Measurements from ENCODE around the gene MGAT4A.

GRCh38 chr2:98643496-98644100 lies 87.3 kb downstream of the MGAT4A start:
- TF ChIP-seq CTCF (IDR thresholded peaks at IDR 0.05) (no peak), POLR2A (IDR thresholded peaks at IDR 0.05) (no peak)
